ENCODE data around the gene KCP.

The KCP gene

GRCh38 chr7:128906001-128906765 is 4.3 kb downstream of the KCP start:
- no peak for TF ChIP-seq CTCF (IDR thresholded peaks at IDR 0.05; ENCODE audit: insufficient read depth, low read length, poor library complexity, severe bottlenecking)
- Histone ChIP-seq H3K27me3 (replicated peaks; ENCODE audit: control insufficient read depth, insufficient read depth, low read length) (no peaks in the 10 kb centered on the region), H3K4me3 (replicated peaks; ENCODE audit: low read depth, low read length) (no peak overlapping the region), H3K36me3 (ENCODE audit: control insufficient read depth, insufficient read depth, low read length) (no peaks in the 10 kb centered on the region)
- DNase-seq (ENCODE audit: extremely low read depth, insufficient read length), result no peak

- no peaks in the 10 kb centered on the region for H3K36me3 ChIP-seq (ENCODE audit: control insufficient read depth, insufficient read depth, low read length)
- no peaks in the 10 kb centered on the region for H3K27me3 ChIP-seq (replicated peaks; ENCODE audit: control insufficient read depth, insufficient read depth, low read length)
- peak; percentile 45 for DNase-seq (ENCODE audit: extremely low read depth, insufficient read length)
- peak; percentile 67 for TF ChIP-seq CTCF (IDR thresholded peaks at IDR 0.05; ENCODE audit: insufficient read depth, low read length, poor library complexity, severe bottlenecking)
- H3K4me3 ChIP-seq (replicated peaks; ENCODE audit: low read depth, low read length), result no peak overlapping the region
Measured at GRCh38 chr7:128904381-128905197, 5.9 kb downstream of the KCP start.

- H3K36me3 ChIP-seq (ENCODE audit: control insufficient read depth, insufficient read depth, low read length), result no peaks in the 10 kb centered on the region
- DNase-seq (ENCODE audit: extremely low read depth, insufficient read length), result no peak
- no peak for TF ChIP-seq CTCF (IDR thresholded peaks at IDR 0.05; ENCODE audit: insufficient read depth, low read length, poor library complexity, severe bottlenecking)
- no peaks in the 10 kb centered on the region for H3K27me3 ChIP-seq (replicated peaks; ENCODE audit: control insufficient read depth, insufficient read depth, low read length)
- H3K4me3 ChIP-seq (replicated peaks; ENCODE audit: low read depth, low read length), result no peak overlapping the region
Measured at GRCh38 chr7:128903621-128904361, 6.7 kb downstream of the KCP start.

GRCh38 chr7:128902761-128903585 is 7.5 kb downstream of the KCP start:
- Histone ChIP-seq H3K27me3 (replicated peaks; ENCODE audit: control insufficient read depth, insufficient read depth, low read length) (no peaks in the 10 kb centered on the region), H3K36me3 (ENCODE audit: control insufficient read depth, insufficient read depth, low read length) (no peaks in the 10 kb centered on the region), H3K4me3 (replicated peaks; ENCODE audit: low read depth, low read length) (no peak overlapping the region)
- TF ChIP-seq CTCF (IDR thresholded peaks at IDR 0.05; ENCODE audit: insufficient read depth, low read length, poor library complexity, severe bottlenecking), result no peak
- no peak for DNase-seq (ENCODE audit: extremely low read depth, insufficient read length)

- no peaks in the 10 kb centered on the region for H3K27me3 ChIP-seq (replicated peaks; ENCODE audit: control insufficient read depth, insufficient read depth, low read length)
- no peak for DNase-seq (ENCODE audit: extremely low read depth, insufficient read length)
- no peak overlapping the region for H3K4me3 ChIP-seq (replicated peaks; ENCODE audit: low read depth, low read length)
- no peaks in the 10 kb centered on the region for H3K36me3 ChIP-seq (ENCODE audit: control insufficient read depth, insufficient read depth, low read length)
- no peak for TF ChIP-seq CTCF (IDR thresholded peaks at IDR 0.05; ENCODE audit: insufficient read depth, low read length, poor library complexity, severe bottlenecking)
Measured at GRCh38 chr7:128900237-128900636, 10.3 kb downstream of the KCP start.
